Type B pancreatic cell (in vitro differentiated cells): ENCODE results near the gene RBM20. TPM values are rescaled to one million over a fixed set of nuclear protein-coding genes. Genes with fewer than 3 reads are reported as not detected.

Experiments
- DNase-seq: peaks from one replicate; pipeline ENCODE4 v3.0.0; 2021; ENCODE audit warnings: mixed read lengths; ENCODE audit not compliant: unreplicated experiment; ENCODE audit errors: extremely low spot score
- H3K27ac Mint-ChIP-seq: 2 replicates; pipeline ENCODE4 v1.8.0; 2021; ENCODE audit warnings: mild to moderate bottlenecking, mixed read lengths
- H3K27me3 Mint-ChIP-seq: 2 replicates; pipeline ENCODE4 v1.8.0; 2021; ENCODE audit warnings: mixed read lengths
- H3K36me3 Mint-ChIP-seq: 2 replicates; pipeline ENCODE4 v1.8.0; 2021; ENCODE audit warnings: mixed read lengths
- H3K4me1 Mint-ChIP-seq: one replicate; pipeline ENCODE4 v1.8.0; 2021; ENCODE audit warnings: mixed read lengths; ENCODE audit not compliant: unreplicated experiment
- H3K4me3 Mint-ChIP-seq: 2 replicates; pipeline ENCODE4 v1.8.0; 2021; ENCODE audit warnings: mild to moderate bottlenecking, mixed read lengths
- H3K9me3 Mint-ChIP-seq: 2 replicates; pipeline ENCODE4 v1.8.0; 2021; ENCODE audit warnings: mixed read lengths
- total RNA-seq: library from RNA; stranded (reverse); gene quantifications from 2 replicates; pipeline ENCODE4 v1.2.1, GENCODE V29; 2021; ENCODE audit warnings: low replicate concordance
- TF ChIP-seq, protein P1 (sequence below): fragments of 200-600 bp; sonication (generic); conservative IDR thresholded peaks from 2 replicates; pipeline ENCODE4 v1.5.0; 2021; ENCODE audit warnings: antibody characterized with exemption, mild to moderate bottlenecking

Gene RBM20
- total RNA-seq, 1 donor from 2014 or later = 5.2 TPM

DNA sequence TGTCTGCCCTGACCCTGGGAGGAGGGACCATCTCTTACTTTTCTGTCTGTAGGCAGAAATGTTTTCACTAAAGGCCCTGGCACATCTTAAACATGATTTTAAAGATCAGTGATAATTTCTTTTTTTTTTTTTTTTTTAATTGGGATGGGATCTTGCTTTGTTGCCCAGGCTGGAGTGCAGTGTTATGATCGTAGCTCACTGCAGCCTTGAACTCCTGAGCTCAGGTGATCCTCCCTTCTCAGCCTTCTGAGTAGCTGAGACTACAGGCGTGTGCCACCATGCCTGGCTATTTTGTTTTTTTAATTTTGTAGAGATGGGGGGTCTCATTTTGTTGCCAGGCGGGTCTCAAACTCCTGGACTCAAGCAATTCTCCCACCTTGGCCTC lies 65.3 kb downstream of the RBM20 start:
- no peak for DNase-seq
- Mint-ChIP-seq H3K4me1 (peaks cover 7% of the 10 kb centered on the region), H3K27me3 (no peaks in the 10 kb centered on the region)

DNA sequence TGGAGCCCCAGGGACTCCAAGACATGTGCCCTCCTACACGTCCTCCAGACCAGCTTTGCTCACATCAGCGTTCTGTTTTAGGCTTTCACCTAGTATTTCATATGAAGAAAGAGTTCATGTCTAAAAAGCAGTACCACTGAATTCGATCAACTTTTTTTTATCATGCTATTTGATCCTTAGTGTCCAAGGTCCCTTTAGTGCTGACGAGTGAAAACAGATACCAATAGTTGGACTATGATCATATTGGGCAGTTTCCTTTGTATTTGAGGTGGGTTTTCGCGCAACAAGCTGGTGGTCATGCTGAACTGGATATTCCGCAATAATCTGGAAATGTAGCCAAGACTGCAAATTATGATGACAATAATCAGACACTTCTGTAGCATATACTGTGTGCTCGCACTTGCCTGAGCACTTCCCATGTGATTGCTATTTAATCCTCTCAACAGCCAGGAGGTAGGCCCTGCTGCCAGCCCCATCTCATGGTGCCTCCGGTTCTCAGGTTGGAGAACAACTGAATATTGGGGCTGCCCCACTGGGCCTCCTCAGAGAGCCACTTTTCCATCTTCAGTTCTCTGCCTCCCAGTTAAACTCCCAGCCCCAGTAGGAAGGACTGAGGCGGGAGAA lies 65.9 kb downstream of the RBM20 start:
- Mint-ChIP-seq H3K27me3 (no peaks in the 10 kb centered on the region), H3K4me3 (no peak overlapping the region), H3K36me3 (no peaks in the 10 kb centered on the region), H3K4me1 (peaks cover 7% of the 10 kb centered on the region), H3K27ac (no peak overlapping the region), H3K9me3 (no peaks in the 10 kb centered on the region)
- no peak for DNase-seq
- TF ChIP-seq, protein P1, sequence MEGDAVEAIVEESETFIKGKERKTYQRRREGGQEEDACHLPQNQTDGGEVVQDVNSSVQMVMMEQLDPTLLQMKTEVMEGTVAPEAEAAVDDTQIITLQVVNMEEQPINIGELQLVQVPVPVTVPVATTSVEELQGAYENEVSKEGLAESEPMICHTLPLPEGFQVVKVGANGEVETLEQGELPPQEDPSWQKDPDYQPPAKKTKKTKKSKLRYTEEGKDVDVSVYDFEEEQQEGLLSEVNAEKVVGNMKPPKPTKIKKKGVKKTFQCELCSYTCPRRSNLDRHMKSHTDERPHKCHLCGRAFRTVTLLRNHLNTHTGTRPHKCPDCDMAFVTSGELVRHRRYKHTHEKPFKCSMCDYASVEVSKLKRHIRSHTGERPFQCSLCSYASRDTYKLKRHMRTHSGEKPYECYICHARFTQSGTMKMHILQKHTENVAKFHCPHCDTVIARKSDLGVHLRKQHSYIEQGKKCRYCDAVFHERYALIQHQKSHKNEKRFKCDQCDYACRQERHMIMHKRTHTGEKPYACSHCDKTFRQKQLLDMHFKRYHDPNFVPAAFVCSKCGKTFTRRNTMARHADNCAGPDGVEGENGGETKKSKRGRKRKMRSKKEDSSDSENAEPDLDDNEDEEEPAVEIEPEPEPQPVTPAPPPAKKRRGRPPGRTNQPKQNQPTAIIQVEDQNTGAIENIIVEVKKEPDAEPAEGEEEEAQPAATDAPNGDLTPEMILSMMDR = no peak

More for the DNA sequence above, 65.3 kb downstream of the RBM20 start:
- Mint-ChIP-seq H3K4me3 (no peak overlapping the region), H3K9me3 (no peaks in the 10 kb centered on the region), H3K36me3 (no peaks in the 10 kb centered on the region), H3K27ac (no peak overlapping the region)
- TF ChIP-seq, protein P1 = no peak

DNA sequence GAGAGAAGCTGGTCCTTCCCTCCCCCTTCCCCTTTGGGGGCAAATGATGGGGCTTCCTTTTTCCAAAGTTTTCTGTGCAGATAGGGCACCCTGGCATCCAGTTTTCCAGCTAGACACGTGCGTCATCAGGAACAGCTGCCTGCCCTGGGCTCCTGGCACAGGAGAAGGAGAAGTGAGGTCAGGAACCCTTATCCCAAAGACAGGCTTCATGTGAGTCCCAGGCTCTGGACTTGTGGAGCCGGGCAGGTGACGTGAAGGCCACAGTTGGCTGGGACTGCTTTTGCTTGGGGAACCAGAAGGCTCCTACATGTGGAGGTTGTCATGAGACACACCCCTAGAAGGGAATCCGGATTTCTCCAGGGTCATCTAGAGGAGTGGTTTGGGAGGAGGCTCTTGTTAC lies 66.5 kb downstream of the RBM20 start:
- TF ChIP-seq, protein P1 = no peak
- Mint-ChIP-seq H3K9me3 (no peaks in the 10 kb centered on the region), H3K4me3 (no peak overlapping the region), H3K36me3 (no peaks in the 10 kb centered on the region), H3K27ac (no peak overlapping the region), H3K4me1 (peaks cover 7% of the 10 kb centered on the region), H3K27me3 (no peaks in the 10 kb centered on the region)
- DNase-seq = no peak

- Mint-ChIP-seq H3K4me1 (peaks cover 7% of the 10 kb centered on the region), H3K9me3 (no peaks in the 10 kb centered on the region), H3K4me3 (no peak overlapping the region), H3K36me3 (no peaks in the 10 kb centered on the region), H3K27ac (no peak overlapping the region), H3K27me3 (no peaks in the 10 kb centered on the region)
- no peak for DNase-seq
- TF ChIP-seq, protein P1 = no peak
Observed at GRCh38 chr10:110711382-110711781, 67.2 kb downstream of the RBM20 start.

- Mint-ChIP-seq H3K27me3 (no peaks in the 10 kb centered on the region), H3K4me3 (no peak overlapping the region), H3K9me3 (peaks cover 5% of the 10 kb centered on the region), H3K4me1 (no peaks in the 10 kb centered on the region), H3K27ac (no peak overlapping the region), H3K36me3 (no peaks in the 10 kb centered on the region)
- DNase-seq = no peak
- TF ChIP-seq, protein P1 = no peak
Observed at GRCh38 chr10:110714356-110714755, 70.2 kb downstream of the RBM20 start.
